Nephron (organoid): ENCODE measurements around the gene OTUD1.
A peak's percentile ranks its signal among the peaks of the same experiment; 100 is the strongest.

ENCODE experiments used
- H3K27ac Mint-ChIP-seq, 3 experiments: 2 replicates each; pipeline ENCODE4 v1.8.0; 2020; ENCODE audit warnings: mixed read lengths in 3 of 3, mild to moderate bottlenecking in 2 of 3, moderate library complexity in 1 of 3
- H3K27me3 Mint-ChIP-seq: 2 replicates; pipeline ENCODE4 v1.8.0; 2021; ENCODE audit warnings: low read depth, mild to moderate bottlenecking, moderate library complexity, mixed read lengths
- H3K36me3 Mint-ChIP-seq: 2 replicates; pipeline ENCODE4 v1.8.0; 2020; ENCODE audit warnings: low read depth, mixed read lengths
- H3K4me1 Mint-ChIP-seq: 2 replicates; pipeline ENCODE4 v1.8.0; 2020; ENCODE audit warnings: mixed read lengths
- H3K4me3 Mint-ChIP-seq, 3 experiments: 2 replicates each; pipeline ENCODE4 v1.8.0; 2020; ENCODE audit warnings: mild to moderate bottlenecking in 3 of 3, mixed read lengths in 3 of 3, moderate library complexity in 2 of 3
- H3K9me3 Mint-ChIP-seq: 2 replicates; pipeline ENCODE4 v1.8.0; 2020; ENCODE audit warnings: mixed read lengths
- CTCF ChIP-seq, 3 experiments: fragments of 200-600 bp; sonication (generic); IDR thresholded peaks; one replicate each; pipeline ENCODE4 v1.5.0; 2021; ENCODE audit warnings: antibody characterized with exemption in 3 of 3; ENCODE audit not compliant: unreplicated experiment in 3 of 3

OTUD1 gene

GRCh38 chr10:23406409-23406808 lies 32.5 kb upstream of the OTUD1 start:
- H3K4me1 Mint-ChIP-seq, result no peaks in the 10 kb centered on the region
- H3K36me3 Mint-ChIP-seq, result no peaks in the 10 kb centered on the region
- H3K27ac Mint-ChIP-seq, result no peak overlapping the region
- TF ChIP-seq CTCF (IDR thresholded peaks at IDR 0.05; ENCODE audit: unreplicated experiment in 3 of 3), result no peak
- no peak overlapping the region for H3K4me3 Mint-ChIP-seq
- H3K27me3 Mint-ChIP-seq, result no peaks in the 10 kb centered on the region
- no peaks in the 10 kb centered on the region for H3K9me3 Mint-ChIP-seq

GRCh38 chr10:23408330-23408976 lies 30.4 kb upstream of the OTUD1 start:
- H3K4me1 Mint-ChIP-seq, result no peaks in the 10 kb centered on the region
- H3K27me3 Mint-ChIP-seq, result no peaks in the 10 kb centered on the region
- no peak for TF ChIP-seq CTCF (IDR thresholded peaks at IDR 0.05; ENCODE audit: unreplicated experiment in 3 of 3)
- no peak overlapping the region for H3K27ac Mint-ChIP-seq
- H3K36me3 Mint-ChIP-seq, result no peaks in the 10 kb centered on the region
- no peak overlapping the region for H3K4me3 Mint-ChIP-seq
- H3K9me3 Mint-ChIP-seq, result no peaks in the 10 kb centered on the region

- Mint-ChIP-seq H3K27me3 (peaks cover 4% of the 10 kb centered on the region), H3K4me1 (no peaks in the 10 kb centered on the region), H3K36me3 (no peaks in the 10 kb centered on the region), H3K4me3 (no peak overlapping the region), H3K9me3 (no peaks in the 10 kb centered on the region), H3K27ac (no peak overlapping the region)
- no peak for TF ChIP-seq CTCF (IDR thresholded peaks at IDR 0.05; ENCODE audit: unreplicated experiment in 3 of 3)
Measured at GRCh38 chr10:23412223-23412622, 26.7 kb upstream of the OTUD1 start.

GRCh38 chr10:23413629-23414089 lies 25.2 kb upstream of the OTUD1 start:
- no peak for TF ChIP-seq CTCF (IDR thresholded peaks at IDR 0.05; ENCODE audit: unreplicated experiment in 3 of 3)
- no peak overlapping the region for H3K27ac Mint-ChIP-seq
- H3K27me3 Mint-ChIP-seq, result peaks cover 4% of the 10 kb centered on the region
- no peak overlapping the region for H3K4me3 Mint-ChIP-seq
- H3K9me3 Mint-ChIP-seq, result no peaks in the 10 kb centered on the region
- no peaks in the 10 kb centered on the region for H3K36me3 Mint-ChIP-seq
- H3K4me1 Mint-ChIP-seq, result no peaks in the 10 kb centered on the region

- Mint-ChIP-seq H3K36me3 (no peaks in the 10 kb centered on the region), H3K4me3 (no peak overlapping the region), H3K9me3 (no peaks in the 10 kb centered on the region), H3K4me1 (no peaks in the 10 kb centered on the region), H3K27ac (no peak overlapping the region), H3K27me3 (peaks cover 4% of the 10 kb centered on the region)
- TF ChIP-seq CTCF (IDR thresholded peaks at IDR 0.05; ENCODE audit: unreplicated experiment in 3 of 3), result no peak
Measured at GRCh38 chr10:23414658-23415057, 24.2 kb upstream of the OTUD1 start.

- H3K9me3 Mint-ChIP-seq, result no peaks in the 10 kb centered on the region
- H3K27me3 Mint-ChIP-seq, result peaks cover 4% of the 10 kb centered on the region
- H3K4me3 Mint-ChIP-seq, result no peak overlapping the region
- H3K36me3 Mint-ChIP-seq, result no peaks in the 10 kb centered on the region
- peak overlapping the region; percentile 62 to 86 (median 85) for H3K27ac Mint-ChIP-seq
- no peak for TF ChIP-seq CTCF (IDR thresholded peaks at IDR 0.05; ENCODE audit: unreplicated experiment in 3 of 3)
- H3K4me1 Mint-ChIP-seq, result no peaks in the 10 kb centered on the region
Measured at GRCh38 chr10:23417254-23417653, 21.6 kb upstream of the OTUD1 start.
